Stimulated activated CD8-positive, alpha-beta memory T cell treated with anti-CD3 and anti-CD28 coated beads, Interleukin-15, amount 100 ng/mL, for 24 hours (primary cell): Measurements from ENCODE around the gene SMARCA2.

Source experiments
- DNase-seq: peaks from one replicate; pipeline ENCODE4 v3.0.0-alpha.2; 2020; ENCODE audit warnings: low read depth

The SMARCA2 gene

DNA sequence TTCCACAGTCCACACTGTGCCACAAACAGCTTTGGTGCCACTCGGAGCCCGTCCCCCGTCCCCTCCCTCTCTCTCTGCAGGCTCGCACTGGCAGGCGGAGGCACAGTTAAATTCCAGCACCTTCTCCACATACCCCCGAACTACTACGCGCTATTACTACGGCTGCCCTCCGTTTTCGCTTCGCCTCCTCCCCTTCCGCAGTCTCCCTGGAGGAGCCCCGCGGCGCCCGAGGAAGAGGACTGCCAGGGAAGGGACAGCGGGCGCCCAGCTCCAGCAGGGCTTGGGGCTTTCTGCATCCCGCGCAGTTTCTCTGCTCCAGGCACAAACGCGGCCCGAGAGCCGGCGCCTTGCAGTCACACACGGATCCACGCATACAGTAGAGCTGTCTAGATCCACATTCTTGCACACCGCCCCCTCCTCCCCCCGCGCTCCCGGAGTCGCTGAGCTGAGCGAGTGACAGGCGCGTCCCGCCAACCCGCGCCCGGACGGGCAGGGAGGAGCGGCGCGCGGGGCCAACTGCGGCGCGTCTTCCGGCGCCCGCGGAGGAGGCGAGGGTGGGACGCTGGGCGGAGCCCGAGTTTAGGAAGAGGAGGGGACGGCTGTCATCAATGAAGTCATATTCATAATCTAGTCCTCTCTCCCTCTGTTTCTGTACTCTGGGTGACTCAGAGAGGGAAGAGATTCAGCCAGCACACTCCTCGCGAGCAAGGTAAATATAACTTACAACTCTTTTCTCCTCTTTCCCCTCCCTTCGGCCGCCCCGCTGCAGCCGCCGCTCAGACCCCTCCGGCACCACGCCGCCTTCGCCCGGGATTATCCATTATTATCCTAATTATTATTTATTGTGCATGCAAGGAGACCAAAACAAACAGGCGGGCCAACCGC is at the start of gene SMARCA2:
SMARCA2 (plus strand) TSS at position 652 of the 885 bp plus-strand sequence. CDS start 13,676 bp downstream, outside the sequence.
- DNase-seq, result peak; percentile 91

DNA sequence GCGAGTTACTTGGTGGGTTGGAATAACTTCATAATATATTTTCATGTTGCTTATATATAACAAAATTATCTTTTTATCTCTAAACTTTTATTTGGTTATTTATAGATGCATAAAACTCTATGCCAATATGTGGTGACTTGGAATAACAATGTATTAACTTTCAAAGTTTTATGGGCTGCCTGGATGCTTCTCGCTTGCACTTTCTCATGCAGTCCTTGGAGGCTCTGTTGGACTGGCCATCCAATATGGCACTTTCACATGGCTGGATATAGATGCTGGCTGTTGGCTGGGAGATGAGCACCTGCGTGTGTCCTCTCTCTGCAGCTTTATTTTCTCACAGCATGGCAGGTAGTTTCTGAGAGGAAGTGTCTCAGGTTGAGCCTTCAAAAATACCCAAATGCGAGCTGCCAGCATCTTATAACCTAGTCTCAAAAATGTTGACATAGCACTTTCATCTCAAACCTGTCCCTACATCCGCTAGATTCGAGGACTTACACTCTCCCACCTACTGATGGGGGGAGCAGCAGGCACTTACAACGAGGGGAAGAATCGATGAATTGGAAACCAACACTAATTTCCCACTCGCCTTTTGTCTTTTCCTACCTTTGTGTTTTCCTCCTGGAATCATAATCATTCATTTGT is 48.3 kb upstream of the SMARCA2 start:
- DNase-seq, result no peak

DNA sequence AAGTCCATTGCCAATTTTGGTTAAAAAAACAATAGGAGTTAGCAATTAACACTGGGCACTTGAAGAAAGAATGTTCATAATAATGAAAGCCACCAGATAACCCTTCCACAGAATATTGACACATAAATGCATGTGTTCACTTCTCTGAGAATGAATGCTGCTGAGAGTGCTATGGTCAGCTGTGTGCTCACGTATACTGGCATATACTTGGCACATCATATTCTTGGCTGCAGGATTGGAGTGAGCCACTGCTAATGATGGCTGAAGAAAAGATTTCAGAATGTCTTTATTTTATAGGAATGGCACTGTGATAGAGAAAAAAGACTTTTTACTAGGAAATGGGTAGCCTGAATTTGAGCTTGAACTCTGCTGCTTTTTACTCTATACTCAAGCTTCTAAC is 46.0 kb upstream of the SMARCA2 start:
- DNase-seq, result no peak

DNA sequence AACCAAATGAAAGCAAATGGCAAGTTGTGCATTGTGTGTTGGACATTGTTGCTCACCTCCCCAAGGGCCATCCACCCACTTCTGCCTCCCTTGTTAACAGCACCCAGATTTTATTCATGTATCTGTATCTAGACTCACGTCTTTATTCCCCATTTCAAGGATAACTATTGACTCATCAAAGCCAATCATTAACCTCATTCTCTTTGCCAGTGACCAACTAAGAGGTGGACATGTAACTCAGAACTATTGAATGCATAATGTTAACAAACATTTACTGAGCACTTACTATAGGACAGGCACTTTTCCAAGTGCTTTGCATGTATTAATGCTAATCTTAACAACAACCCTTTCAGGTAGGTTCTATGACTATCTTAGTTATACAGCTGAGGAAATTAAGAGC is 45.2 kb upstream of the SMARCA2 start:
- no peak for DNase-seq

DNA sequence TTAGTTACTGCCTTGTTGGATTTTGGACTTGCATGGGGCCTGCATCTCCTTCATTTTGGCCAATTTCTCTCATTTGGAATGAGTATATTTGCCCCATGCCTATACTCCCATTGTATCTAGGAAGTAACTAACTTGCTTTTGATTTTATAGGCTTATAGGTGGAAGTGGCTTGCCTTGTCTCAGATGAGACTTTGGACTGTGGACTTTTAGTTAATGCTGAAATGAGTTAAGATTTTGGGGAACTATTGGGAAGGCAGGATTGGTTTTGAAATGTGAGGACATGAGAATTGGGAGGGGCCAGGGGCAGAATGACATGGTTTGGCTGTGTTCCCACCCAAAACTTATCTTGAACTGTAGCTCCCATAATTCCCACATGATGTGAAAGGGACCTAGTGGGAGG is 42.5 kb upstream of the SMARCA2 start:
- DNase-seq, result no peak

DNA sequence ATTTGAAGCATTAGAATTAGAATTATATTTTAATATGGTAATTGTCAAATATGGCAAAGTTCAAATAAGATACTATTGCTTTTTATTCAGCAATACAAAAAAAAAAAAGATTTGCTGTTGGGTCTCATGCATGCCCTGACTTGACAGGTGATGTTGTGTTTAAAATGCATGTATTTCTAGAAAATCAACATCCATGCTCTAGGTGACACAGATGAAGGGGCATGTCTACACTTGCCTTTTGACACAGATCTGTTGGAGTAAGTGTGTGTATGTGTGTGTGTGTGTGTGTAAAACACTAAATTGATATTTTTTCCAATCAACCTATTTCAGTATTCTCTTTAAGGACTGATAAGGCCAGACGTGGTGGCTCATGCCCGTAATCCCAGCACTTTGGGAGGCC is 38.1 kb upstream of the SMARCA2 start:
- DNase-seq, result no peak

DNA sequence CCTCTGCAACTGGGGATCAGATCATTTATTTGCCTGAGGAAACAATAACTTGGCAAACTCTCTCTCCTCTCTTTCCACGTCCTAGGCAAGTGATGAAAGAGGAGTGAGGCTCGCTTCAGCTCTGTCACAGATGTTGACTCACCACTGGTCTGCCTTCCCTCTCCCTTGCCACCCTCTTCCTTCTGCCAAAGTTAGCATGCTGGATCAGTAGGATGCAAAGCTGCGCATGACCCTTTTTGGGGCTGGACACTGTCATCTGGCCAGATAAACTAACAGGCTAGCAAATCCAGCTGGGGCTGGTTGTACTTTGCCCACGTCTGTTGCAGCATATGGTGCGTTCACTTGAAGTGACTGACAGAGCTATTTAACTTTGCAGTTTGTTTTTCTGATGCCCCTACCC is 36.2 kb upstream of the SMARCA2 start:
- DNase-seq, result no peak

DNA sequence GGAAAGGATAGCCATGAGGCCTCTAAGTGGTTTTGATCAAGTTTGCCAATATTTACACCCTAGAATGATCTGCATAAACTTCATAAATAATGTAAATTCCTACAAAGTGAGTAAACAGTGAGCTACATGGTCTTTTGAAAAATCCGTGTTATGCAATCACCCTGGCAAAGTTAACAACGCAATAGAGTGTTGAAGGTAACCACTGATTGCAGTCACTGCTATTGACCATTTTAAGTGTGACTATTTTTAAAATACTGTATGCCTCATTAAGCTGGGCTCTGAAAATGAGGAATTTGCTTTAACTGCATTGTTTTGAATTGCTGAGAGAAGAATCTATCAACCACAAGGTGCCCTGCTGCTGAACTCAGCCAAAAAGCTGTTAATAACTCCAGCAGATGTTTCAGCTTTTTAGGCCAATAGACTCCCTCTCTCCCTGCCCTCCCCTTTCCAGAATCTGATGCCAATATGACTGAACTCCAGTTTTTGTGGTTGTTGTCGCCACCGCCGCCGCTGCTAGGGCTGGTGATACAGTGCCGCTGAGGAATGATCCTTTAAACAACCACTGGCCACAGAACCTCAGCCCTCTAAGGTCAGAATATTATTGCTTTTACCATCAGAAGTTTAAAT is 35.3 kb upstream of the SMARCA2 start:
- DNase-seq, result no peak

DNA sequence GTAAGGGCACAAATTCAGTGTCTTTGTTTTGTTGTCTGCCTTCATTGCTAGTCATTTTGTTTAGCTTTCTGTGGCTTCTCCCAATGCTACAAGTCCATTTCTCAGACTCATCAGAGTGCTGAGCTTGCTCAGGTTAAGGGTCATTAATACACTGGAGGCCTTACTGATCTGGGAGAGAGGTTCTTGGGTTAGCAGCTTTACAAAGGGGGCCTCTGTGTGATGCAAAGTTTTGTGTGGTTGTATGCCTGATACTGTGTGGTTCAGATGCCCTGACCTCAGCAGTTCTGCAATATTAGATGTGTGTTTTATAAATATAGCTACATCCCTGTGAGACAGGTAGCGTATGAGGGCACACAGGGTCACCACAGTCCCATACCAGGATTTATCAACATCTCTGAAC is 34.8 kb upstream of the SMARCA2 start:
- no peak for DNase-seq

DNA sequence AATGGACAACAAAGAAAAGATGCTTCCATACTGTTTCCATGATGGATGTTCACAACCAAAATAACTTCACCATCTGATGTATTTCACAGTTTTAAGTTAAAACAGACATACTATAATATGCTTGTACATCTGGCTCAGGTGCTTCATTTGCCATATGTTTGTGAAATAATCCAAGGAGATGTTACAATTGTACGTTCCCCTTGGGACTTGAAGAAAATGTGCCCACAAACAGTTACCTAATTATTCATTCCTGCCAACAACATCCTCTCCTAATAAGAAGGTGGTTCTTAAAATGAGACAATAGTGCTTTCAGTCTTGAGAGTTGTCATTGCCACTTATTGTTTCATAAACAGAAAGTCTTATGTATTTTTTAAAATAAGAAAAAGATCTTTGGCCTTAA is 33.1 kb upstream of the SMARCA2 start:
- no peak for DNase-seq

DNA sequence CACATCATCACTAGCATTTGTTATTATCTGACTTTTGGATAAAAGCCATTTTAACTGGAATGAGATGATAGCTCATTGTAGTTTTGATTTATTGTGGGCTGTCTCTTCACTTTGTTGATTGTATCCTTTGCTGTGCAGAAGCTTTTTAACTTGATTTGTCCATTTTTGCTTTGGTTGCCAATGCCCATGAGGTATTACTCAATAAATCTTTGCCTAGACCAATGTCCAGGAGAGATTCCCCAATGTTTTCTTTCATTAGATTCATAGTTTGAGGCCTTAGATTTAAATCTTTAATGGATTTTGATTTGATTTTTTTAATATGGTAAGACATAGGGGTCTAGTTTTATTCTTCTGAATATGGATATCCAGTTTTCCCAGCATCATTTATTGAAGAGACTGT is 28.8 kb upstream of the SMARCA2 start:
- DNase-seq, result no peak

DNA sequence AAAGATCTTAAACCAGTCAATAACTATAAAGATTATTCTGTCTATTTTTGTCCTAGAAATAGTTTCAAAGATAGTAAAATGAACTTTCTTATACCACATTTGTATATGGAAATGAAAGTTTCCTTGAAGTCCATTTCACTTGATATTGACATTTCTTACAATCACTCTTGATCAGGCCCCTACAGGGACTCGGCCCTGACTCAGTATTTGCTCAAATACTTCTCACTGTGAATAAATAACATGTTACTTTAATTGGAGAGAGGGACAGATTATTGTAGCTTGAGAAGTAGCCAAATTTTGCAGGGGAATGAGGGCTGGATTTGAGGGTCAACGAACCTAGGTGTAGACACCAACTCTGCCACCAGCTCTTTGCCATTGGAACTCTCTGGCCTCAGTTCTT is 25.6 kb upstream of the SMARCA2 start:
- no peak for DNase-seq

DNA sequence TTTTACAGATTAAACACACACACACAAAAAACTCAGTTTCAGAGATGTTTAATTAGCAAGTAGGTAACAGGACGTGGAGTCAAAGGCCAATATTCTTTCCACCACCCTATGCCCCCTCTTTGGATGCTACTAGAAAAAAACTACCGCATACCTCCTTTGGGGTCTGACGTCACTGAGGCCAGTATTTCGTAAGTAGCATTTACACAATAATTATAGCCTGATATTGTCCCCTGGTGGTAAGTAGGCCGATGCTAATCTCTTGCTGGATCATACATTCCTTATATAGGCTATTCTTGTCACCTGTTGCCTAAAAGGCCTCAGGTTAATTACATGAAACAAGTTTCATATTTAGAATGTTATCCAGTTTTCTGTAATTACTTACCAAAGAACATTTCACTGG is 21.0 kb upstream of the SMARCA2 start:
- DNase-seq, result no peak

DNA sequence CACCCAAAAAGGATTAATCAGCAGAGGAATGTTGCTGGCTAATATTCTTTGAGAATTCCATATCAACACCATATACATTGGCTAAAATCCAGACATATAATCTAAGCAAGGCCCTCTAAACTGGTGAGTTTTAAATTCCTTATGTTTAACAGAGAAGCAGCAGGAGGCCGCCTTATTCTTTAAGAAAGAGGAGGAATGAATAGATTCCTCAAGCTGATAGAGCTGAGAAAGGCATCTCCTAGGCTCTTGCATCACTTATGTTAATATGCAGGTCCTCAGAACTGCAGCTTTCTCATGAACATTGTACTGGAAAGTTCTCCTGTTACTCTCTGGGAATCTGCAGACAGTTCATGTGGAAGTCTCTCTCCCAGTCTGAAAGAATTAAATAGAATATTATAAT is 20.1 kb upstream of the SMARCA2 start:
- DNase-seq, result no peak

DNA sequence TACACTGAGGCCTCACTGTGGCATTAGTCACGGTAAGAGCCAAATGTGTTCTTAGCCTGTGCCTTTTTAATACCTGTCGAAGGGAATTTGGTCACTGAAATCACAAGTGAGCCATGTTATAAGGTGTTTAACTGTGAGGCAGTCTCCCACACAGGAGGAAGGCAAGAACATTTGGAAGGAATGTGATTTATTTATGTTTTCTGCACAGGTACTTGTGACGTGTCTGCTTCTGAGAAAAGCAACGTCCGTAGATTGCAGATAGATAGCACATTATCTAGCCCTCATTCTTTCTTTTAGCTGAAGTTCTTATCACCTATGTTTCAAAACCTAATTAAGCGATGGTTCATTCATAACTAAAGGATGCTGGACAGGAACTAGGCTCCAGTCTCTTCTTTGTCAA is 19.0 kb upstream of the SMARCA2 start:
- DNase-seq, result no peak

DNA sequence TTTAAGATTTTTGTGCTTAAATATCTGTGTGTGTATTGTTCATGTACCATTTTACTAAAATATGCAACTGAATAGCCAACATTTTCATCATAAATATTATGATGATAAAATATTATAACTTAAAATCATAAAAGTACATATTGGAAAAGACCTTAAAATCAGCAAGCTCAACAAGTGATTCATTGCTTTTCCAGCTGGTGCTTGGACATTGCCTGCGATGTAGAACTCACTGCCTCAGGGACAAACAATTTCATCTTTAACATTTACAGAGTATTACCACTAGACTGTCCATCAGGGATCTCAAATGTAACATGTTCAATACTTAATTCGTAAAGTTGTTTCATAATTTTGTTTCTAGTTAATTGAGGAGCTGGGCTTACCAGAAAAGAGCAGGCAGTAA is 17.5 kb upstream of the SMARCA2 start:
- DNase-seq, result no peak

DNA sequence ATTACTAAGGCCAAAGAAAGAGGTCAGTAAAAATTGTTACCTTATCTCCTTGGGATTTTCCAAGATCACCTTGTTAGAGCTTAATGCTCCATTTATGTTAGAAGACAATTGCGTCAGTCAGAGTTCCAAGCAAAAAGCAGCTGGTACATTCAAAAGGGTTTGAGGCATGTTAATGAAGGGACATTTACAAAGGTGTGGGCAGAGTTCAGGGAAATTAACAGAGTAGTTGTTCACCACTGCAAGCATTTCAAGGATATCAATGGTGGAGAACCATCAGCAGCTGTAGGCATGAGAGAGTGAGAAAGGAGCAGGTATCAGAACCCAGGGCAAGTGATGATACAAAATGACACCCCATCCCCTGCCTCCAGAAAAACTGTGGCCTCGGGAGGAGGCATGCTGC is 17.0 kb upstream of the SMARCA2 start:
- DNase-seq, result no peak

DNA sequence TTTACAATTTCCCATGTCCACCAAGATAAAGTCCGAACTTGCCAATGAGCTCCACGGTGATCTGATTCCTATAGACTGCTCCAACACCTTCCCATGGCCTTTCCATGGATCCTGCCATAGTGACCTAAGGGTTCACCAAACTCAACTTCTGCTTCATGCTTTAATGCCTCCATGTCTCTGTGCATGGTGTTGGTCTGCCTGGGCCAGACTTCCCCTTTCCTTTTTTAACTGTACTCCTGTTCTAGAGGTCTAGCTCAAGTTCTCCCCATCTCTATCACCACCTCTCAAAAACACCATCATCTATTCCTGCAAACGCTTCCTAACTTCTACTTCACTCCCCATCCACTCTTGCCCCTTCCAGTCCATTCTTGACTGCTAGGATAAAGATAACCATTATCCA is 14.8 kb upstream of the SMARCA2 start:
- no peak for DNase-seq

DNA sequence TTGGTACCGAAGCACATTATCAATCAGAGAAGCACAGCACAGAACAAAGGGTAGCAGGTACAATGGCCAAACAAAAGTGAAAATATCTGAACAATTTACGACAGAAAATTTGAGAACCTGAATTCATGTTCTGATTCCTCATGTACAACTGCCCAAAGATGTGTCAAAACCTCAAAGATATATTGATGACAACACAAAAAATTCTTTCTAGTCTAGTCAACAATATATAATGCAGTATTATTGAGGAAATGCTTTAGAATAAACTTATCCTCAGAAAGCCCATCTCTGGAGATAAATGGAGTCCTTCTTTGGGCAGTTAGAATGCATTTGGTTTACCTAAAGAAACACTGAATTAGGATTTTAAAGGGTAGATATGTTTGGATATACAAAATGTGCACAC is 6.8 kb upstream of the SMARCA2 start:
- no peak for DNase-seq

DNA sequence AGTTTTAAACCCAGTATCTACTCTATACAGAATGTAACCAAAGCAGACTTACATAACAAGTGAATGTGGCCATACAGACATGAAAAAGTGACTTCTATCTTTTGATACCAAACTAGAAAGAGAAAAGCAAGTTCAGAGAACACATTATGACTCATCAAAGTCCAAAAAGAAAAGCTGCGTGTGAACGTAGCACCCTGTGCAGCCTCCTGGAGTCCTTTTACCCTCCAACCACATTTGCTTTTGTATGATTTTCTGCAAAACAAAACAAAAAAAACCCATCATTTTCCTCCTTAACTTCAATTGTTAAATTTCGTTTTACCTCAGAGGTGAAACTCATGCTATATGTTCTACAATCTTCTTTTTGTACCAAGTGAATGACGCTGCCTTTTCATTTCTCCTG is 2.8 kb upstream of the SMARCA2 start:
- DNase-seq, result no peak

DNA sequence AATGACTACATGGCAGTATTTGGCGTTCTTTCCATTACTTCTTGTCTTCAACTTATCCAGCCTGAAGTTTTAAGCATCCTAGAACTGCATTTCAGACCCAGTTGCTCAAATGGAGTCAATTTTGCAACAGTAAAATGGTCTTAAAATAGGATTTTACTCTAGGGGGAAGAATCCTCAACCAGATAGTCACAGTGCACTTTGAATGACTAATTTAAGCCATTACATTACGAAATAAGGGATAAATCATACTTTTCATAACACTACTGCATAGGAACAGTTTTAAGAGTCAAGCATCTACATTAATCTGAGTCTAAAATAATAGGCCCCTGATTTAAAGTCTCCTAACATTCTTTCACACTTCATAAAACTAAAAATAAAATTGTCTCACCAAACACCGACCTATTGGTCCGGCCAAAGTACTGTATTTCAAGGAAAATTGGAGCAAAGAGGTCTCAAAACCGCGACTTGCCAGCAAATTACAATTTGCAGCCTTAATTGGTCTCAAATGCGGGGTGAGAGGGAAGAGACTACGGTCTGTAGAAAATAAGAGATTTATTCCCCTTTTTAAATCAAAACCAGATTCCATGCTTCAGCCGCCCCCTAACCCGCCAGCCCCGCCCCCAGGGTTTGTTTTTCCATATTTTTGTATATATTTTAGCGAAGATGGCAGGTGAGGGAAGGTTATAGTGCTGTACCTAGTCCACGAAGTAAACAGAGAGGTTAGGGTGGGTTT is 1.2 kb upstream of the SMARCA2 start:
- no peak for DNase-seq

DNA sequence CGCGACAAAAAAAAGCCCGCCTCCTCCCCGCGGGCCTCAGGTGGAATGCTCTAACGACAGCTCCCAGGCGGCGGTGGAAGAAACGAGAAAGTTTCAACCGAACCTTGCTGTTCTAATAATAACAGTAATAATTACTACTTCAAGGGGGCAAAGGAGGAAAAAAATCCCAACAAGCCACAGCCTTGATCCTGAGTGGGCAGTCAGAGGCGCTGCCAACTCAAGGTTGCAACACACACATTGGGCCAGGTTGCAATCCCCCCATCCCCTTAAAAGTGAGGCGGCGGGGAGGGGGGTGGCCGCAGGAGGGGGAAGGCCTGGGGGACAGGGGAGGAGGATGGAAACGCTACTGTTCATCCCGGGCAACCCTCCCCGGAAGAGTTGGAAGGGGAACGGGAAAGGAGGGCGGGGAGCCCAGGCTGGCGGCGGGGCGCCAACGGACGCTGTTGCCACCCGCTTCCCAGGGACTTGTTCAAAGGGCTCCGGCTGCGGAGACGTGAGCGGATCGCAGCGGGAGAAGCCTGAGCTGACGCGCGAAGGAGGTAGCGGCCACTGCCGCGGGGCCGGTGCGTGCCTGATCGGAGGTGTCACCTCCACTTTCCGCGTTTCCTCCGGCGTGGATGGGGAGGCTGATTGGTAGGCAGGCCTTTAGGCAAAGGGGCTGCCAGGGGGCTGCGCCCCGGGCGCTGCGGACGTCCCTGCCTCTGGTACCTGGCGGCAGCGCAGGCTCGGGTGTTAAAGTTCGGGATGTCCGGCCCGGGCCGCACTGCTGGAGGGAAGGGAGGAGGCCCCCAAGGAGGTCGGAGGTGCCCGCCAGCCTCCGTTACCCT is 647 bp downstream of the SMARCA2 start:
- peak; percentile 31 for DNase-seq
